ENCODE measurements around the gene DOCK9.

DOCK9 gene

GRCh38 chr13:98845742-98846141 is 132.1 kb downstream of the DOCK9 start:
- H4K20me1 ChIP-seq (ENCODE audit: insufficient read depth, low read length): no peaks in the 10 kb centered on the region
- H3K4me3 ChIP-seq (ENCODE audit: low read depth, low read length, poor library complexity, severe bottlenecking): no peak overlapping the region
- no peaks in the 10 kb centered on the region for H3K4me1 ChIP-seq (ENCODE audit: insufficient read depth, low read length, severe bottlenecking)
- no peaks in the 10 kb centered on the region for H3K36me3 ChIP-seq (ENCODE audit: insufficient read depth, low read length)
- no peak overlapping the region for H2AFZ ChIP-seq (ENCODE audit: low read length)
- no peak for TF ChIP-seq EZH2 (IDR thresholded peaks at IDR 0.05; ENCODE audit: borderline replicate concordance, low read length)
- no peak for TF ChIP-seq CTCF (IDR thresholded peaks at IDR 0.05; ENCODE audit: low read length)
- H3K27me3 ChIP-seq (ENCODE audit: insufficient read depth, low read length): no peaks in the 10 kb centered on the region
- H3K9me2 ChIP-seq (ENCODE audit: low read depth, low read length): no peaks in the 10 kb centered on the region
- no peaks in the 10 kb centered on the region for H3K79me2 ChIP-seq (ENCODE audit: insufficient read depth, low read length)
- H3F3A ChIP-seq (ENCODE audit: insufficient read depth, low read length): no peaks in the 10 kb centered on the region
- no peak overlapping the region for H3K27ac ChIP-seq (ENCODE audit: low read depth, low read length, poor library complexity, severe bottlenecking)
- no peaks in the 10 kb centered on the region for H3K9me3 ChIP-seq (ENCODE audit: low read length)
- no peak overlapping the region for H3K9ac ChIP-seq (ENCODE audit: low read length)
- H3K4me2 ChIP-seq (ENCODE audit: low read length): no peak overlapping the region

- no peak for TF ChIP-seq EZH2 (IDR thresholded peaks at IDR 0.05; ENCODE audit: borderline replicate concordance, low read length)
- no peak for TF ChIP-seq CTCF (IDR thresholded peaks at IDR 0.05; ENCODE audit: low read length)
- no peaks in the 10 kb centered on the region for H3K9me2 ChIP-seq (ENCODE audit: low read depth, low read length)
- H3K4me2 ChIP-seq (ENCODE audit: low read length): no peak overlapping the region
- no peaks in the 10 kb centered on the region for H3K4me1 ChIP-seq (ENCODE audit: insufficient read depth, low read length, severe bottlenecking)
- H4K20me1 ChIP-seq (ENCODE audit: insufficient read depth, low read length): no peaks in the 10 kb centered on the region
- no peaks in the 10 kb centered on the region for H3F3A ChIP-seq (ENCODE audit: insufficient read depth, low read length)
- H3K27me3 ChIP-seq (ENCODE audit: insufficient read depth, low read length): no peaks in the 10 kb centered on the region
- H3K9ac ChIP-seq (ENCODE audit: low read length): no peak overlapping the region
- no peak overlapping the region for H3K27ac ChIP-seq (ENCODE audit: low read depth, low read length, poor library complexity, severe bottlenecking)
- no peaks in the 10 kb centered on the region for H3K9me3 ChIP-seq (ENCODE audit: low read length)
- no peaks in the 10 kb centered on the region for H3K79me2 ChIP-seq (ENCODE audit: insufficient read depth, low read length)
- H3K4me3 ChIP-seq (ENCODE audit: low read depth, low read length, poor library complexity, severe bottlenecking): no peak overlapping the region
- H2AFZ ChIP-seq (ENCODE audit: low read length): no peak overlapping the region
- H3K36me3 ChIP-seq (ENCODE audit: insufficient read depth, low read length): no peaks in the 10 kb centered on the region
These were observed 133.8 kb downstream of the DOCK9 start for GRCh38 chr13:98844021-98844420.

- no peaks in the 10 kb centered on the region for H3K9me2 ChIP-seq (ENCODE audit: low read depth, low read length)
- no peaks in the 10 kb centered on the region for H3K79me2 ChIP-seq (ENCODE audit: insufficient read depth, low read length)
- no peaks in the 10 kb centered on the region for H3K36me3 ChIP-seq (ENCODE audit: insufficient read depth, low read length)
- H3F3A ChIP-seq (ENCODE audit: insufficient read depth, low read length): no peaks in the 10 kb centered on the region
- no peaks in the 10 kb centered on the region for H4K20me1 ChIP-seq (ENCODE audit: insufficient read depth, low read length)
- no peak overlapping the region for H3K4me2 ChIP-seq (ENCODE audit: low read length)
- H3K4me3 ChIP-seq (ENCODE audit: low read depth, low read length, poor library complexity, severe bottlenecking): no peak overlapping the region
- H3K9me3 ChIP-seq (ENCODE audit: low read length): no peaks in the 10 kb centered on the region
- no peak overlapping the region for H3K9ac ChIP-seq (ENCODE audit: low read length)
- no peak overlapping the region for H2AFZ ChIP-seq (ENCODE audit: low read length)
- H3K4me1 ChIP-seq (ENCODE audit: insufficient read depth, low read length, severe bottlenecking): no peaks in the 10 kb centered on the region
- TF ChIP-seq EZH2 (IDR thresholded peaks at IDR 0.05; ENCODE audit: borderline replicate concordance, low read length): no peak
- TF ChIP-seq CTCF (IDR thresholded peaks at IDR 0.05; ENCODE audit: low read length): no peak
- H3K27me3 ChIP-seq (ENCODE audit: insufficient read depth, low read length): no peaks in the 10 kb centered on the region
- no peak overlapping the region for H3K27ac ChIP-seq (ENCODE audit: low read depth, low read length, poor library complexity, severe bottlenecking)
These were observed 134.4 kb downstream of the DOCK9 start for GRCh38 chr13:98843482-98843877.
